ENCODE measurements around the gene SLC5A2. TPM values are rescaled to one million over a fixed set of nuclear protein-coding genes. Genes with fewer than 3 reads are reported as not detected.

Gene SLC5A2
- total and polyA plus RNA-seq, 2 of the 13 experiments (the other 11 are each of a cell fraction or from before 2014, with no cell fraction given): 0.24 to 0.97 TPM

GRCh38 chr16:31477220-31478216, 5.4 kb upstream of the SLC5A2 start (continued):
- TF ChIP-seq CREBL2 (CRISPR knock-in tag; IDR thresholded peaks at IDR 0.05; ENCODE audit: borderline replicate concordance) (peak; percentile 62; the same call in 1 of the 2 replicates), EEA1 (CRISPR knock-in tag; IDR thresholded peaks at IDR 0.05; ENCODE audit: borderline replicate concordance) (0 out of 2 replicates have a peak, but pooled peaks have one; percentile 70), SNAI1 (CRISPR knock-in tag; IDR thresholded peaks at IDR 0.05; ENCODE audit: borderline replicate concordance) (no peak; the same call in 1 of the 2 replicates), ZNF615 (CRISPR knock-in tag; IDR thresholded peaks at IDR 0.05; ENCODE audit: borderline replicate concordance) (no peak), ESRRA (CRISPR knock-in tag; IDR thresholded peaks at IDR 0.05; ENCODE audit: low read depth) (peak; percentile 61), ZBTB46 (CRISPR knock-in tag; IDR thresholded peaks at IDR 0.05; ENCODE audit: borderline replicate concordance) (no peak), PRPF4 (IDR thresholded peaks at IDR 0.05; ENCODE audit: low read depth, low read length, poor library complexity, severe bottlenecking) (no peak), ZNF180 (CRISPR knock-in tag; IDR thresholded peaks at IDR 0.05; ENCODE audit: borderline replicate concordance, low read depth) (no peak), ZNF343 (CRISPR knock-in tag; IDR thresholded peaks at IDR 0.05) (peak; percentile 83), ZFP37 (CRISPR knock-in tag; IDR thresholded peaks at IDR 0.05; ENCODE audit: borderline replicate concordance) (no peak), MAFK (conservative IDR thresholded peaks at IDR 0.05 in 1 of 2, IDR thresholded peaks at IDR 0.05 in 1 of 2; ENCODE audit: low read length in 2 of 2) (no peak), SPEN (CRISPR knock-in tag; IDR thresholded peaks at IDR 0.05; ENCODE audit: low read depth) (peak; percentile 90), ZNF17 (CRISPR knock-in tag; IDR thresholded peaks at IDR 0.05) (no peak), ZUFSP (CRISPR knock-in tag; IDR thresholded peaks at IDR 0.05; ENCODE audit: borderline replicate concordance) (no peak), ZNF558 (CRISPR knock-in tag; IDR thresholded peaks at IDR 0.05; ENCODE audit: borderline replicate concordance) (0 out of 2 replicates have a peak, but pooled peaks have one; percentile 76), ZNF33A (CRISPR knock-in tag; IDR thresholded peaks at IDR 0.05; ENCODE audit: borderline replicate concordance) (no peak), HMGA1 (CRISPR knock-in tag; conservative IDR thresholded peaks at IDR 0.05) (no peak), RAD51 (IDR thresholded peaks at IDR 0.05; ENCODE audit: borderline replicate concordance) (no peak), KAT2B (IDR thresholded peaks at IDR 0.05; ENCODE audit: borderline replicate concordance, low read depth, low read length) (no peak), HOXA9 (CRISPR knock-in tag; IDR thresholded peaks at IDR 0.05; ENCODE audit: borderline replicate concordance) (no peak), NFKBIZ (CRISPR knock-in tag; IDR thresholded peaks at IDR 0.05) (peak; percentile 20; the same call in 1 of the 2 replicates), SMC3 (IDR thresholded peaks at IDR 0.05; ENCODE audit: low read length) (peak; percentile 37)
